A673 (cell line): ENCODE data around the gene RNF167. TPM values are rescaled to one million over a fixed set of nuclear protein-coding genes. Genes with fewer than 3 reads are reported as not detected.

ENCODE experiments used
- BruUV-seq: library from RNA; stranded (reverse); fragments of 400-500 nt; replicated peaks from 2 replicates; lab custom pipeline; 2021; lab: Mats Ljungman, UMichigan
- CTCF ChIA-PET: fragments of 300-600 bp; sonication (Branson Sonifier 250); formaldehyde crosslinking; loops from one replicate; lab custom pipeline; 2022; ENCODE audit warnings: antibody characterized with exemption; lab: Charles Lee
- POLR2A ChIA-PET: fragments of 300-600 bp; sonication (Branson Sonifier 250); formaldehyde crosslinking; loops from one replicate; lab custom pipeline; 2022; ENCODE audit warnings: antibody characterized with exemption; ENCODE audit not compliant: low non-redundant PET; lab: Charles Lee
- DNase-seq: peaks from one replicate; pipeline ENCODE4 v3.0.0-alpha.2; 2015; ENCODE audit warnings: low spot score
- H3K27ac ChIP-seq: fragments of 200-600 bp; sonication (generic); 2 replicates; pipeline ENCODE4 v1.5.1; 2016; ENCODE audit warnings: mixed run types, low read depth, mild to moderate bottlenecking, mixed read lengths, antibody characterized with exemption, low read length; ENCODE audit not compliant: poor library complexity, severe bottlenecking
- H3K27me3 ChIP-seq: fragments of 200-600 bp; sonication (generic); replicated peaks from 2 replicates; pipeline ENCODE4 v1.6.1; 2017; ENCODE audit warnings: mixed run types, low read depth, mild to moderate bottlenecking, mixed read lengths, antibody characterized with exemption, low read length; ENCODE audit not compliant: insufficient read depth, poor library complexity
- H3K36me3 ChIP-seq: fragments of 200-600 bp; sonication (generic); 2 replicates; pipeline ENCODE4 v1.6.1; 2016; ENCODE audit warnings: mixed run types, mild to moderate bottlenecking, mixed read lengths, antibody characterized with exemption, low read length; ENCODE audit not compliant: insufficient read depth, poor library complexity, severe bottlenecking
- H3K4me1 ChIP-seq: fragments of 200-600 bp; sonication (generic); 2 replicates; pipeline ENCODE4 v1.6.1; 2017; ENCODE audit warnings: mixed run types, mild to moderate bottlenecking, mixed read lengths, antibody characterized with exemption, low read length; ENCODE audit not compliant: insufficient read depth, poor library complexity, severe bottlenecking
- H3K4me3 ChIP-seq: fragments of 200-600 bp; sonication (generic); 2 replicates; pipeline ENCODE4 v1.5.1; 2016; ENCODE audit warnings: low read depth, mixed run types, mild to moderate bottlenecking, mixed read lengths, low read length; ENCODE audit not compliant: poor library complexity, severe bottlenecking
- H3K9me3 ChIP-seq: fragments of 200-600 bp; sonication (generic); 2 replicates; pipeline ENCODE4 v1.6.1; 2016; ENCODE audit warnings: mixed run types, low read depth, mild to moderate bottlenecking, mixed read lengths, antibody characterized with exemption, low read length; ENCODE audit not compliant: poor library complexity, severe bottlenecking
- CTCF ChIP-seq: fragments of 300-800, 200-600 bp; sonication (generic); conservative IDR thresholded peaks from 2 replicates; pipeline ENCODE4 v1.5.1; 2017; ENCODE audit warnings: low read depth, mild to moderate bottlenecking, antibody characterized with exemption, low read length, moderate library complexity, mixed read lengths
- EZH2 ChIP-seq: fragments of 200-600 bp; sonication (generic); IDR thresholded peaks from 2 replicates; pipeline ENCODE4 v1.6.1; 2017; ENCODE audit warnings: borderline replicate concordance, low read depth, mild to moderate bottlenecking, mixed read lengths, antibody characterized with exemption, low read length; ENCODE audit not compliant: poor library complexity, severe bottlenecking
- intact Hi-C: fragments of 100-400 bp; cut with micrococcal nuclease; formaldehyde crosslinking; loops from one replicate; pipeline ENCODE4 v1.10.0; 2022; ENCODE audit not compliant: unreplicated experiment
- total RNA-seq: library from RNA; stranded (reverse); gene quantifications from 2 replicates; pipeline ENCODE4 v1.2.3, GENCODE V29; 2021

RNF167 gene
- total RNA-seq, 1 experiment from 2014 or later, result 77.3 TPM

DNA sequence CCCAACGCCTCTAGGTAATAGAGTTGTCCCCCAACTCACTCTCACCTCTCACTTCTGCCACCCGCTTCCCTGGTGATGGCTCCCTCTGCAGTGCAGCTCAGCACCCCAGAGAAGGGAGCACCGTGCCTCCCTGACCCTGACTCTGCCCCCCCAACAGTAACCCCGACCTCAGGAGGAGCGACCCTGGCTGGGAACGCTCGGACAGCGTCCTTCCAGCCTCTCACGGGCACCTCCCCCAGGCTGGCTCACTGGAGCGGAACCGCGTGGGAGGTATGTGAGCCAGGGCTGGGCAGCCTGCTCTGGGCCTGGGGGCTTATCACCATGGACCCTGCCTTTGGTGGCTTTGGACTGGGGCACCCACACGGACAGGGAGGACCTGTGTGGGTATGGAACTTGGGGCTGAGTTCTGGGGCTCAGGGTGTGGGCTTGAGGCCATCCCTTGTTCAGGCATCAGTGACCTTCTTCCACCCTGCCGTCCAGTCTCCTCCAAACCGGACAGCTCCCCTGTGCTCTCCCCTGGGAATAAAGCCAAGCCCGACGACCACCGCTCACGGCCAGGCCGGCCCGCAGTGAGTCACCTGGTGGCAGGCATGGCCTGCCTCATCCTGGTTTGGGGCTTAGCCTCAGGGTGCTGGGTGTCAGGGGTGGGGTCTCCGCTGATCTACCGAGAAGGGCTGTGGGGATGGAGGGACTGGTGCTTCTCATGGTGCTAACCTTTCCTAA lies 47.4 kb upstream of the RNF167 start:
- H3K36me3 ChIP-seq, result peaks cover 53% of the 10 kb centered on the region
- H3K4me1 ChIP-seq, result no peaks in the 10 kb centered on the region
- BruUV-seq, result no TSS peak
- CTCF ChIA-PET, result no interaction called here
- no peaks in the 10 kb centered on the region for H3K9me3 ChIP-seq
- TF ChIP-seq CTCF (no peak), EZH2 (no peak)
- DNase-seq, result no peak
- intact Hi-C loops, result no loop called here
- no peak overlapping the region for H3K27ac ChIP-seq
- POLR2A ChIA-PET, result no interaction called here
- no peak overlapping the region for H3K4me3 ChIP-seq
- no peaks in the 10 kb centered on the region for H3K27me3 ChIP-seq

DNA sequence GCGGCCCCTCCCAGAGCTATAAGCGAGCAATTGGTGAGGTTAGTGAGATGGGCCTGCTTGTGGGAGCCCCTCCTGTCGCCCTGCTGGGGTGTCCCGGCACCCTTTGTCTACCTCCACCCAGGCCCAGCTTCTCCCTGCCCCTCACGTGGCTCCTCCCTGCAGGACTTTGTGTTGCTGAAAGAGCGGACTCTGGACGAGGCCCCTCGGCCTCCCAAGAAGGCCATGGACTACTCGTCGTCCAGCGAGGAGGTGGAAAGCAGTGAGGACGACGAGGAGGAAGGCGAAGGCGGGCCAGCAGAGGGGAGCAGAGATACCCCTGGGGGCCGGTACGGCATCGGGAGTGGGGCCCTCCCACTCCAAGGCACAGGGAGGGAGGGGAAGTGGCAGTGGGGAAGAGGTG lies 46.8 kb upstream of the RNF167 start:
- DNase-seq, result no peak
- Histone ChIP-seq H3K27ac (no peak overlapping the region), H3K4me1 (no peaks in the 10 kb centered on the region), H3K4me3 (no peak overlapping the region), H3K27me3 (no peaks in the 10 kb centered on the region), H3K9me3 (no peaks in the 10 kb centered on the region), H3K36me3 (peaks cover 53% of the 10 kb centered on the region)
- ChIA-PET POLR2A (no interaction called here), CTCF (no interaction called here)
- TF ChIP-seq EZH2 (no peak), CTCF (no peak)
- no TSS peak for BruUV-seq
- intact Hi-C loops, result no loop called here

DNA sequence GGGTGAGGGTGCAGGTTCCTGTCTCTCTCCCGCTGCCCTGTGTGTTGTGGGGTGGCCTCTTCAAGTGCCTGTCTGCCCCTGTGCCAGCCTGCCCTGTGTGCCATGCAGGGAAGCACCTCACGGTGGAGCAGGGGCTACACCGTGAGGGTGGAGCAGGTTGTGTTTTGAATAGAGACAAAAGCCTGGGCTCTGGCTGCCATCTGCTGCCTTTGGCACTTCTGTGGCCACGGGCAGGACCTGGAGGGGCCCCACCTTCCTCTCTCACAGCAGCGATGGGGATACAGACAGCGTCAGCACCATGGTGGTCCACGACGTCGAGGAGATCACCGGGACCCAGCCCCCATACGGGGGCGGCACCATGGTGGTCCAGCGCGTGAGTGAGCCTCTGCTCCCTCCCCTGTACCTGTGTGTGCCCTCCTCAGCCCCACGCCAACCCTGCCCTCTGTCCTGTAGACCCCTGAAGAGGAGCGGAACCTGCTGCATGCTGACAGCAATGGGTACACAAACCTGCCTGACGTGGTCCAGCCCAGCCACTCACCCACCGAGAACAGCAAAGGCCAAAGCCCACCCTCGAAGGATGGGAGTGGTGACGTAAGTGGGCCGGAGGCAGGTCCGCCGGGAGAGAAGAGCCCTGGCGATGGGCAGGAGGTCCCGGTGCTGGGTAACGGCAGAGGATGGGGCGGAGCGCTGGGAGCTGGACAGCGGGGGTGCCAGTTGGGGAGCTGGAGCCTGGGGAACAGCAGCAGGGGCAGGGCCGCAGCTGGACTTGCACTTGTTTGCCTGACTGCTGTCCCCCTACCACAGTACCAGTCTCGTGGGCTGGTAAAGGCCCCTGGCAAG lies 46.1 kb upstream of the RNF167 start:
- POLR2A ChIA-PET, result no interaction called here
- TF ChIP-seq EZH2 (no peak), CTCF (no peak)
- CTCF ChIA-PET, result no interaction called here

More for the DNA sequence above, 46.1 kb upstream of the RNF167 start:
- Histone ChIP-seq H3K27ac (no peak overlapping the region), H3K36me3 (peaks cover 53% of the 10 kb centered on the region), H3K27me3 (no peaks in the 10 kb centered on the region), H3K4me1 (peaks cover 3% of the 10 kb centered on the region), H3K9me3 (no peaks in the 10 kb centered on the region), H3K4me3 (no peak overlapping the region)
- DNase-seq, result no peak
- no TSS peak for BruUV-seq
- intact Hi-C loops, result no loop called here
